GM12873 (cell line): Measurements from ENCODE around the gene SYNJ2.
A peak's percentile ranks its signal among the peaks of the same experiment; 100 is the strongest.

Source experiments
- TF ChIP-seq, protein P1 (sequence below): IDR thresholded peaks from 2 replicates; pipeline ENCODE4 v1.5.1; 2012; ENCODE audit warnings: low read depth, mild to moderate bottlenecking, moderate library complexity, low read length, control low read depth; ENCODE audit not compliant: insufficient read depth; ENCODE audit errors: missing control alignments

Gene SYNJ2

DNA sequence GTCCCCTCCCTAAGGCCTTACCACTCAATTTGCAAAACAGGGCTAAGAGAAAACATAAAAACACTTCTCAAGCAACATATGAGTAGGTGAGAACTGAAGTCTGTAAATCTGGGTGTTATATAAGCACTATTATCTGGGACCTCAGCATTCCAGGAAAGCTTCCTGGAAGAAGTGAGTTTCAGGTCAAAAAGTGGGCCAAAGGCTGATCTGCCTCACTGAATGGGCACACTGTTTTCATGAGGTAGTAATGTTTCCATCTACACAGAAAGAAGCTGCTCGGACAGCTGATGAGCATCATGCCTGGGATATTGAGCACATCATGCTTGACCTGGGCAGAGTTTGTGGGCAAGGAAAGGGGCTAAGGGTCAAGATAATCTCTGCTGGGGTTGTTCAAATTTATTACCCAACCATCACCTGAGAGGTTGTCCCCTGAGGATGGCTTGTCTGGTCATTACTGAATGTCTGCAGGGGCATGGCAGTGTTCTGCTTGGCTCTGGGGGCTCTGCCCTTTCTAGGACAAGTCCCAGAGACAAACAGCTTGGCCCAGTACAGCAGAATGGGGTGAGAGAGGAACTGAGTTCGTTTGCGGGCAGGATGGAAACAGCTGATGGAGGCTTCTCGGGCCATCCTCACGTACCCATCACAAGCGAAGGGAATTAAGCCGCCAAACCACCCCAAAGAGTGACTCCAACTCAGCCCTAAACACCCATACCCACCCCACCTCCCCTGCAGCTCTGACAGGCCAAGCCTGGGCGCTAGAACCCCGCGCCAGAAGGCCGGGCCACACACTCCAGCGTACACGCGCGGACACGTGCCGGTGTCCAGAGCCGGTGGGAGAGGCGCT is 1.2 kb upstream of the SYNJ2 start:
- TF ChIP-seq, protein P1, sequence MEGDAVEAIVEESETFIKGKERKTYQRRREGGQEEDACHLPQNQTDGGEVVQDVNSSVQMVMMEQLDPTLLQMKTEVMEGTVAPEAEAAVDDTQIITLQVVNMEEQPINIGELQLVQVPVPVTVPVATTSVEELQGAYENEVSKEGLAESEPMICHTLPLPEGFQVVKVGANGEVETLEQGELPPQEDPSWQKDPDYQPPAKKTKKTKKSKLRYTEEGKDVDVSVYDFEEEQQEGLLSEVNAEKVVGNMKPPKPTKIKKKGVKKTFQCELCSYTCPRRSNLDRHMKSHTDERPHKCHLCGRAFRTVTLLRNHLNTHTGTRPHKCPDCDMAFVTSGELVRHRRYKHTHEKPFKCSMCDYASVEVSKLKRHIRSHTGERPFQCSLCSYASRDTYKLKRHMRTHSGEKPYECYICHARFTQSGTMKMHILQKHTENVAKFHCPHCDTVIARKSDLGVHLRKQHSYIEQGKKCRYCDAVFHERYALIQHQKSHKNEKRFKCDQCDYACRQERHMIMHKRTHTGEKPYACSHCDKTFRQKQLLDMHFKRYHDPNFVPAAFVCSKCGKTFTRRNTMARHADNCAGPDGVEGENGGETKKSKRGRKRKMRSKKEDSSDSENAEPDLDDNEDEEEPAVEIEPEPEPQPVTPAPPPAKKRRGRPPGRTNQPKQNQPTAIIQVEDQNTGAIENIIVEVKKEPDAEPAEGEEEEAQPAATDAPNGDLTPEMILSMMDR: no peak

DNA sequence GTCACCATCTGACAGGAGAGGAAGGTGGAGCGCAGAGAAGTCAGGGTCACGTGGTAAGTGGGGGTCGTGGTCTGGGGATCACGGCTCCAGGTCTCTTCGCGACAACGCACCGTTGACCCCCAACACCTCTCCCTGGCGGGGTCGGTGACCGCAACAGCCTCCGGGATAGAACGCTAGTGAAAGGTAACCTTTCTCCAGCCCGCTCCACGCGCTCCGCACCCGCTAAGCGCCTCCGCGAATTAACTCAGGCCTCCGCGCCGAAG is 600 bp upstream of the SYNJ2 start:
- TF ChIP-seq, protein P1: no peak

DNA sequence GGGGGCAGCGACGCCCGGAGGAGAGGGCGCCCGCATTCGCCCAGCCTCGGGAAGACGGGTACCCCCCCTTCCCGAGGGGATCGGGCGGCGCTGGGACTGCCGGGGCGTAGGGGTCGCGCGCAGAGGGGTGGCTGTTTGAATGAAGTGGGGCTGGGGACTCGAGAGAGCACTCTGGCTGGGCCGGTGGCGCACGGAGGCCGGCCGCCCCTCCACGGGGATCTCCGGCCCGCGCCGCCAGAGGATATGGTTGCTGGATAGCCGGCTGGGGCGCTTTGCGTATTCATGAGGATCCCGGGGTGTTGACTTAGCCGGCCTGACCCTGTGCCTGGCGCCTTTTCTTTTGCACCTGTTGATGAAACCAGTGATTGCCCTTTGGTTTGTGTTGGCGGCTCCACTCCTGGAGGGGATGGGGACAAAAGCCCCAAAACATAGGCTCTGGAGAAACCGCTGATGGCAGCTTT is 469 bp downstream of the SYNJ2 start:
- TF ChIP-seq, protein P1: no peak

DNA sequence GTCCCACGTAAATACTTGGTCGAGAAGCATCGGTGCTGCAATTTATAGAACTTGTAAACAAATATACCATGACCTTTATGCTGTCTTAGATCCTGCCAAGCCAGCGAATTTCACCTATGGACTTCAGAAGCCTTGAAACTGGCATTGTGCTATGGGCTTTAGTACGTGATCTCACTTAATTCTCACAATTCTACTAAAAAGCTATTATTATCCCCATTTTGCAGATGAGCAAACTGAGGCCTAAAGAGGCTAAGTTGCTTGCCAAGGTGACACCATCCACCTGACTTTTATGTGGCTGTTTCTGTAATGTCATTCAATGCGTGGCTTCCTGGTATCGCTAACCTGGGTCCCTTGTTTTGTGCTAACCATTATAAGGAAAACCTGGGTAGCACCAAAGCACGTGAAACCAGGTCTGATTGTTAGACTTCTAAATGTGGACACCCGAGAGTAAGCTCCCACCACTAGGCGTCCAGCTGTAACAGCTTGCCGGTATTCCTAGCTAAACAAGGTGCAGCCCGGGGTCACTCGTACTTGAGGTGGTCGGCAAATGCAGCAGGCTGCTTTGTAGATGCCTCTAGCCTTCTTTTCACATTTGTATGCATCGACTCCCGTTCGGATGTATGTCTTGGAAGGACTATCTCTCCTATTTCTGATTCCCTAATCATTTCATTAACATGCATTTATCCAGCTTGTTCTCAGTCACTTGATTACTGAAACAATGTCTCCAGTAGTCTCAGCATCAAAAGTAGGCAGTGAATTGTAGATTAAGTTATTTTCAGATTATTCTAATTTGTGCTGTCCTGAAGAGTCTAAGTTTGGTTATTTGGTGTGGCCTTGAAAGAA is 1.1 kb downstream of the SYNJ2 start:
- TF ChIP-seq, protein P1: peak; percentile 51

DNA sequence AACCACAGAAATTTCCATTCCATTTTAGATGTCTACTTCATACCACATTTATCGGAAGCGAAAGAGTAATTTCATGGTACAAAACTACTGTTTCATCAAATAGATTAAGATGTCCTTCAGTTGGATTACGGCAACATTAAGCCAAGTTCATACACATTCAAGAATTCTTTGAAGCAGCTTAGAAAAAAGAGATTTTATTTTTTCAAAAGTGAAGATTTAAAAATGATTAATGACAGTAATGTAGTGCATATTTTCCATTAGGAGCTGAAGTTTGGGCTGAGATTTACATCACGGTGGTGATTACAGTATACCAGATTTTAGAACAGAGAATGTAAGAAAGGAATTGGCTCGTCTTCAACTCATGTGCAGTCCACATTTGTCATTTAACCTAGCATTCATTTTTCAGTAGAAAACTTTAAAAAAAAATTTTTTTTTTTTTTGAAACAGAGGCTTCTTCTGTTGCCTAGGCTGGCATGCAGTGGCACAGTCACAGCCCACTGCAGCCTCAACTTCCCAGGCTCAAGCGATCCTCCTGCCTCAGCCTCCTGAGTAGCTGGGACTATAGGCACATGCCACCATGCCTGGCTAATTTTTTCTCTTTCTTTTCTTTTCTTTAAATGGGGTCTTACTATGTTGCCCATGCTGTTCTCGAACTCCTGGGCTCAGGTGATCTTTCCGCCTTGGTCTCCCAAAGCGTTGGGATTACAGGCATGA is 1.9 kb downstream of the SYNJ2 start:
- TF ChIP-seq, protein P1: no peak

DNA sequence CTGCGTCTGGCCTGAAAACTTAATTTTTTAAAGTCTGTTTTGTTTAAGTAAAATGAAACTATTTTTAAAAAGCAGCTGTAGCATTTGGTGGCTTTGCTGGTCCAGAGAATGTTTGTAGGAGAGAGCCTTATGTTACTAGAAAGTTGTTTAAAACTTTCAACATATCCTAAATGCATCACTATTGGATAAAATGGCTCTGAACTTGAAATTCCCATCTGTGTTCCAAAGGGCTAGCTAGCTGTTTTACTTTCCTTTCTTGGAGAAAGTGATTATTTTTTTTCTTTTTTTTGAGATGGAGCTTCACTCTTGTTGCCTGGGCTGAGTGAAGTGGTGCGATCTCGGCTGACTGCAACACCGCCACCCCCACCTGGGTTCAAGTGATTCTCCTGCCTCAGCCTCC is 2.5 kb downstream of the SYNJ2 start:
- TF ChIP-seq, protein P1: no peak
